DND-41 (cell line): ENCODE measurements around the gene PDCL2.

Experiments
- ATAC-seq: fragments of 200-7000 bp; cut with Tn5 transposase; 3 replicates; pipeline ENCODE4 v1.9.1; 2021; ENCODE audit warnings: low read depth; ENCODE audit not compliant: insufficient read depth
- DNase-seq: peaks from one replicate; pipeline ENCODE4 v3.0.0-alpha.2; 2020
- H2AFZ ChIP-seq: 2 replicates; pipeline ENCODE4 v1.6.0; 2012; ENCODE audit warnings: low read depth, low read length
- H3K27ac ChIP-seq: 2 replicates; pipeline ENCODE4 v1.5.1; 2012; ENCODE audit warnings: low read length, inconsistent platforms
- H3K27me3 ChIP-seq: fragments of 200-600 bp; sonication (generic); 2 replicates; pipeline ENCODE4 v1.6.0; 2012; ENCODE audit warnings: low read length, mild to moderate bottlenecking, inconsistent platforms; ENCODE audit not compliant: insufficient read depth, poor library complexity
- H3K36me3 ChIP-seq: 2 replicates; pipeline ENCODE4 v1.5.1; 2012; ENCODE audit warnings: low read length, inconsistent platforms; ENCODE audit not compliant: insufficient read depth
- H3K4me1 ChIP-seq: 2 replicates; pipeline ENCODE4 v1.5.1; 2012; ENCODE audit warnings: mild to moderate bottlenecking, low read length; ENCODE audit not compliant: insufficient read depth
- H3K4me2 ChIP-seq: 2 replicates; pipeline ENCODE4 v1.6.0; 2012; ENCODE audit warnings: mild to moderate bottlenecking, moderate library complexity, low read length, inconsistent platforms; ENCODE audit not compliant: insufficient read depth
- H3K4me3 ChIP-seq, 2 experiments: fragments of 200-600 bp in 1 of 2; shearing (Covaris generic) in 1 of 2; 2 replicates each; pipeline ENCODE4 v1.5.1; 2012 to 2016; ENCODE audit warnings: inconsistent platforms in 2 of 2, low read length in 2 of 2, mild to moderate bottlenecking in 2 of 2, low read depth in 1 of 2, moderate library complexity in 1 of 2
- H3K79me2 ChIP-seq: 2 replicates; pipeline ENCODE4 v1.6.0; 2012; ENCODE audit warnings: low read length, inconsistent platforms; ENCODE audit not compliant: insufficient read depth
- H3K9ac ChIP-seq: 2 replicates; pipeline ENCODE4 v1.6.0; 2012; ENCODE audit warnings: low read depth, mild to moderate bottlenecking, inconsistent platforms, low read length, moderate library complexity
- H3K9me3 ChIP-seq: 2 replicates; pipeline ENCODE4 v1.5.1; 2012; ENCODE audit warnings: low read length, moderate library complexity, mild to moderate bottlenecking, inconsistent platforms; ENCODE audit not compliant: insufficient read depth, severe bottlenecking
- H4K20me1 ChIP-seq: 2 replicates; pipeline ENCODE4 v1.6.0; 2012; ENCODE audit warnings: low read length; ENCODE audit not compliant: insufficient read depth
- EZH2 ChIP-seq: IDR thresholded peaks from 3 replicates; pipeline ENCODE4 v1.6.1; 2012; ENCODE audit warnings: borderline replicate concordance, low read depth, mild to moderate bottlenecking, moderate library complexity, low read length, inconsistent platforms; ENCODE audit not compliant: severe bottlenecking
- TF ChIP-seq, protein P1 (sequence below): IDR thresholded peaks from 2 replicates; pipeline ENCODE4 v1.5.1; 2012; ENCODE audit warnings: borderline replicate concordance, low read length, moderate library complexity, mild to moderate bottlenecking; ENCODE audit not compliant: poor library complexity, severe bottlenecking; ENCODE audit errors: extremely low read depth

PDCL2 gene

DNA sequence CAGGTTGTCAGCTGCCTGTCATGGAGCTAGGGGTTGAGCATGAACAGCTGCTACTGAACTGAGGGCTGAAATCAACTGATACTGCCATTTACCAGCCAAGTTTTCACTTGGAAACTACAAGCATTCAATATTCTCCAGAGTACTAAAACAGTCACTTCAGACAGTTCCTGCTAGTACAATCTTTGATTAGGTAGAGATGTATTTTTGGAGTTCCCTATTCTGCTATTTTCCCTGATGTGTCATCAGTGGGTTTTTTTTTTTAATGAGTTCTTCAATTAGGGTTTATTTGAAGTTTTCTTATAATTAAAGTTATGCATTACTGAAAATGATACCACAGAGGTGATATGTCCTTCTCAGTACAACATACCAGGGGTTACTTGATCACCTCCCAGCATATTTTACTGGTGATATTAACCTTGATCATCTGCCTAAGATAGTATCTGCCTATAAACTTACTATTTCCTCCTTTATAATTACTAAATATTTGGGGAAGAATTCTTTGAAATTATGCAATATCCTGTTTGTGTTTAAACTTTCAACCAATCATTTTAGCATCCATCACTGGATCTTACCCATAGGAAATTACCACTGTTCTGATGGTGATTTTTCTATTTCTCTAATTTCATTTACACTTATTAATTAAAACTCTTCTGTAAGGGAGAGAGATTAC, 13.6 kb downstream of the PDCL2 start:
- Histone ChIP-seq H3K9ac (no peak overlapping the region), H3K79me2 (no peaks in the 10 kb centered on the region), H3K36me3 (no peaks in the 10 kb centered on the region), H4K20me1 (no peaks in the 10 kb centered on the region), H3K27me3 (peaks cover 9% of the 10 kb centered on the region), H3K27ac (no peak overlapping the region), H3K9me3 (peaks cover under 1% of the 10 kb centered on the region), H2AFZ (no peak overlapping the region), H3K4me1 (no peaks in the 10 kb centered on the region), H3K4me3 (no peak overlapping the region), H3K4me2 (no peak overlapping the region)
- TF ChIP-seq, protein P1, sequence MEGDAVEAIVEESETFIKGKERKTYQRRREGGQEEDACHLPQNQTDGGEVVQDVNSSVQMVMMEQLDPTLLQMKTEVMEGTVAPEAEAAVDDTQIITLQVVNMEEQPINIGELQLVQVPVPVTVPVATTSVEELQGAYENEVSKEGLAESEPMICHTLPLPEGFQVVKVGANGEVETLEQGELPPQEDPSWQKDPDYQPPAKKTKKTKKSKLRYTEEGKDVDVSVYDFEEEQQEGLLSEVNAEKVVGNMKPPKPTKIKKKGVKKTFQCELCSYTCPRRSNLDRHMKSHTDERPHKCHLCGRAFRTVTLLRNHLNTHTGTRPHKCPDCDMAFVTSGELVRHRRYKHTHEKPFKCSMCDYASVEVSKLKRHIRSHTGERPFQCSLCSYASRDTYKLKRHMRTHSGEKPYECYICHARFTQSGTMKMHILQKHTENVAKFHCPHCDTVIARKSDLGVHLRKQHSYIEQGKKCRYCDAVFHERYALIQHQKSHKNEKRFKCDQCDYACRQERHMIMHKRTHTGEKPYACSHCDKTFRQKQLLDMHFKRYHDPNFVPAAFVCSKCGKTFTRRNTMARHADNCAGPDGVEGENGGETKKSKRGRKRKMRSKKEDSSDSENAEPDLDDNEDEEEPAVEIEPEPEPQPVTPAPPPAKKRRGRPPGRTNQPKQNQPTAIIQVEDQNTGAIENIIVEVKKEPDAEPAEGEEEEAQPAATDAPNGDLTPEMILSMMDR = no peak
- no peak for TF ChIP-seq EZH2
- no peak for ATAC-seq
- DNase-seq = no peak

DNA sequence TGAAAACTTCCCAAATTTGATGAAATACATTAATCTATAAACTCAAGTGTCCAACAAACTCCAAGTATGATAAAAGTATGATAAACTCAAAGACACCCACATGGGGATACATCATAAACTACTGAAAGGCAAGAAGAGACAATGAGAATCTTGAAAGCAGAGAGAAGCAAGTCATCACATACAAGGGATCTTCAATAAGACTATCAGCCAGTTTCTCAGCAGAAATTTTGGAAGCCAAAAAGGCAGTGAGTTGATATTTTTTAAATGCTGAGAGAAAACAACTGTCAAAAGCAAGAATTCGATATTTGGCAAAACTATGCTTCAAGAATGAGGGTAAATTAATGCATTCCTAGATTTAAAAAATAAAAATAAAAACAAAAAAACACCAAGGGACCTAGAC, 16.5 kb downstream of the PDCL2 start:
- H3K9me3 ChIP-seq = no peaks in the 10 kb centered on the region
- peaks cover 9% of the 10 kb centered on the region for H3K27me3 ChIP-seq
- H3K36me3 ChIP-seq = no peaks in the 10 kb centered on the region
- no peaks in the 10 kb centered on the region for H4K20me1 ChIP-seq
- ATAC-seq (no peak), DNase-seq (no peak)
- TF ChIP-seq, protein P1 = no peak
- no peak for TF ChIP-seq EZH2
- no peaks in the 10 kb centered on the region for H3K79me2 ChIP-seq
- no peak overlapping the region for H3K27ac ChIP-seq
- H3K9ac ChIP-seq = no peak overlapping the region
- H3K4me1 ChIP-seq = no peaks in the 10 kb centered on the region
- H3K4me3 ChIP-seq = no peak overlapping the region
- no peak overlapping the region for H3K4me2 ChIP-seq
- no peak overlapping the region for H2AFZ ChIP-seq

DNA sequence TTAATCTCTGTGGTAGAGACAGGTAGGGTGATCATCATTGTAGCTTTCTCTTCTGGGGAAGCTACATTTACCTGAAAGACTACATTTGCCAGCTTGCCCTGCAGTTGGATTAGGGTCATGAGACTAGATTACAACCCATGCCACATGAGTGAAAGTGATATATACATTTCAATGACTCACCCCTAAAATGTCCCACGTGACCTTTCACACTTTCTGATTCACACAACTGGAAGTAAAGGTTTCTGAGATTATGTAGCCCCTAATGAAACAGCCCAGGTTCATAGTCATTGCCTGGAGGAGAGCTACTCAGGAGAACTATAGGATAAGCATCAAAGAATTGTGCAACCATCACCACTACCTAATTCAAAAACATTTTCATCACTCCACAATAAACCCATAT, 17.8 kb downstream of the PDCL2 start:
- no peaks in the 10 kb centered on the region for H3K36me3 ChIP-seq
- H3K27ac ChIP-seq = no peak overlapping the region
- no peaks in the 10 kb centered on the region for H3K79me2 ChIP-seq
- no peaks in the 10 kb centered on the region for H3K9me3 ChIP-seq
- H4K20me1 ChIP-seq = no peaks in the 10 kb centered on the region
- DNase-seq = no peak
- H3K9ac ChIP-seq = no peak overlapping the region
- H3K4me3 ChIP-seq = no peak overlapping the region
- no peak overlapping the region for H3K4me2 ChIP-seq
- H2AFZ ChIP-seq = no peak overlapping the region
- no peaks in the 10 kb centered on the region for H3K4me1 ChIP-seq
- no peak for TF ChIP-seq EZH2
- TF ChIP-seq, protein P1 = no peak
- peaks cover 9% of the 10 kb centered on the region for H3K27me3 ChIP-seq
- no peak for ATAC-seq

DNA sequence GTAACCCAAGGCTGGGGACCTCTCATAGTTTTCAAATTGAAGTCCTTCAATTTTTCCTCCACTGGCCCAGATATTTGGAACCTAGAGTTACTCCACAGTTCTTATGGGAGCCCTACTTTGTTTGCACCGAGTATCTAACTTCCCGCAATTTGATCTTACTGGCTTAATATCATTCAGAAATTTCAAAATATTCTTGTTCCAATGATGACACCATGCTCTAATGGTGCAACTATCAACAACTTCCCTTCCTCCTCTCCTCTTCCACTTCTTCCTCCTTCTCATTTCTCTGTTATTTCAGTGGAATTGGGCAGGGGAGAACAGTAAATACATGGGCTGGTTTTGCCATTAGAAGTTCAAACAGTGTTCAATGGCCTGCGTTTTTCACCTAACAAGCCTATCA, 20.2 kb downstream of the PDCL2 start:
- Histone ChIP-seq H3K27ac (no peak overlapping the region), H4K20me1 (no peaks in the 10 kb centered on the region), H3K79me2 (no peaks in the 10 kb centered on the region), H3K4me3 (no peak overlapping the region), H3K9me3 (no peaks in the 10 kb centered on the region), H3K27me3 (no peaks in the 10 kb centered on the region), H3K4me1 (no peaks in the 10 kb centered on the region), H3K4me2 (no peak overlapping the region), H3K36me3 (no peaks in the 10 kb centered on the region), H2AFZ (no peak overlapping the region), H3K9ac (no peak overlapping the region)
- ATAC-seq (no peak), DNase-seq (no peak)
- no peak for TF ChIP-seq EZH2
- TF ChIP-seq, protein P1 = no peak
